HG03571 (cell line): ENCODE results near the gene ITGA7.

Experiments used
- ATAC-seq: cut with Tn5 transposase; IDR thresholded peaks from one replicate; pipeline ENCODE4 v1.9.1; 2021; ENCODE audit not compliant: unreplicated experiment

Gene ITGA7

DNA sequence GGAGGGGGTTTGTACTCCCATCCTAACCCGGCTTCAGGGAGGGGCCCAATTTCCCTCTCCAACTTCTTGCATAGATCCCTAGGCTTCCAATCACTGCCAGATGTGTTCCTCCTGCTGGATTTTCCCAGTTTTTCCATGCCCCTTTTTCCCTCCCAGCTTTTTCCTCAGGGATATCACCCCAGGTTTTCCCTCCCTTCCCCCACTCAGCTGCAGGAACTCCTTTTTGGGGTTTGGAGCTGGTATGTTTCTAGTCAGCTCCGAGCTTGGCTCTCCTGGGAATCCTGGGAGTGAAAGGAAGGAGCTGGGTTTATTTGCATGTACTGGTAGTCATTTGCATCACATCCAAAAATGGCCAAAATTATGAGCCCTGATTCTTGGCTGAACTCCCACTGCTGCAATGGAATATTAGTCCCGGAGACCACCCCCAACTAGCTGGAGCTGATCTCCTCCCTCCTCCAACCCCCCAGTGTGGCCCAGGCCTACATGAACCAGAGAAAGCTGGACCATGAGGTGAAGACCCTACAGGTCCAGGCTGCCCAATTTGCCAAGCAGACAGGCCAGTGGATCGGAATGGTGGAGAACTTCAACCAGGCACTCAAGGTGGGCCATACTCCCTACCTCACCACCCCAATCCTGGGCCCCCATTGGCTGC lies 11.0 kb upstream of the ITGA7 start:
- no peak for ATAC-seq

DNA sequence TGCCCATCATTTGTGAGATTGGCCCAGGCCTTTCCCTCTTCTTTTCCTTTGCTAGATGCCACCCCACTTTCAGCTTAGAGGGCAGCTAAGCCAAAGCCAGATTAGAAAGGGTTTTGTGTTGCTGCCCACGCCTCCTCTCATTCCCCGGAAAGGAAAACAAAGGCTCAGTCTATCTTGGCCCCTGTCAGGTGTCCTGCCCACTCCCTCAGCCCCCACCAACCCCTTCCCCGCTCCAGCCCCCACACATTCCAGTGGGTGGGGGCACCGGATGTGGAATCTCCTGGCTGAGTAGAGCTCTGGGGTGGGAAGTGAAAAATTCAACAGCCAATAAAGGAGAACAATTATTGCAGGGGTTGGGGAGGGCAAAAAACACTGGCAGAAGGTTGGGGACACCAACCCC lies 10.3 kb upstream of the ITGA7 start:
- no peak for ATAC-seq

DNA sequence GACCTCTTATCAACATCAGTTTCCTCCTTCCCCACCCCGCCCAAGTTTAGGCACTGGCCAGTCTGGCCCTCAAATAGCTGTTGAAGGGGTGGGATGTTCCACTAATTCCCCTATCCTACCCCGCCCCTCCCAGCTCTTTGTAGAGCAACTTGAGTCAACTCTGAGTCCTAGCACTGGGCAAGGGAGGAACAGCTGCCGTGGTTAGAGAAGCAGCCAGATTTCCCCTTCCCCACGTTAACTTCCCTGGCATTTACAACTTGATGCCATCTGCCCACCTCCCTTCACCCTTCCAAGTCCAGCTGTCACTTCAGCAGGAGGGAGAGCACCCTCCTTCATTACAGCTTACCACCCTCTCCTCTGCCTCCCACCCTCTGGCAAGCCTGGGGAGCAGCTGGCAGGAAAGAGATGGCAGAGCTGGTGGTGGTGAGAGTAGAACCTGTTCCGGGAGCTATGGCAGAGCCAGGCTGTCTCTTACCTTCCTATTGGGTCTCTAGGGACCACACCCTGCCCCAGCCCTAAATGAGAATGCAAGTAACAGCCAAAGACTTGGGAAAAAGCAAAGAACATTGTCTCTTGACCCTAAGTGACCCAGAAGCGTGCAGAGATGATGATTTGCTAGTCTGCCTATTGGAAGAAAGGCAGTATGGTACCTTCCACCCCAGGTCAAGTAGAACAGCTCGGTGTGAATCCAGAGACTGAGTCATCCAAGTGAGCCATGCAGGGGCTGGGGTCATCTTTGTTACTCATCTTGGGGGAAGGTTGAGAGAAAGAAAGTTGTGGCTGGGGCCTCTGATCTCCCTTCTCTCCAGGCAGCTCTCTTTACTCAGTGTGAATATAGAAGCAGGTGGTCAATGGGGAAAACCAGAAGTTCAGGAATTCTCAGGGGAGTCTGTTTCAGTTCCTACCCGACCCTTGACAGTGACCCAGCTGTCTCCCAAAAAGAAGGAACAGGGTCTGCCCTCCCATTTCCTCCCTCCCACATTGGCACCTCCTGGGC lies 9.6 kb upstream of the ITGA7 start:
- ATAC-seq, result no peak

DNA sequence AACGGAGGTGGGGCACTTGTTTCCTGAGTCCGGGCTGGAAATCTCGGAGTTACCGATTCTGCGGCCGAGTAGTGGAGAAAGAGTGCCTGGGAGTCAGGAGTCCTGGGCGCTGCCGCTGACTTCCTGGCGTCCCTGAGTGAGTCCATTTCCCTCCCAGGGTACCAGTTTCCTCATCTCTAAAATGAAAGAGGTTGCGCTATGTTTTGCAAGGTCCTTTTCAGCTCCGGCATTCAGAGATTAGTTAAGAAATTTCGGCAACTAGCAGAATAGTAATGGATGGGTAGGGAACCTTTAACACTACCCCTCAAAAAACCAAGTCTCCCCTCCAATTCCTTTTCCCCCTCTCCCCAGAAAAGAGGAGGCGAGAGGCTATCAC lies 8.9 kb upstream of the ITGA7 start:
- ATAC-seq, result peak; percentile 33

DNA sequence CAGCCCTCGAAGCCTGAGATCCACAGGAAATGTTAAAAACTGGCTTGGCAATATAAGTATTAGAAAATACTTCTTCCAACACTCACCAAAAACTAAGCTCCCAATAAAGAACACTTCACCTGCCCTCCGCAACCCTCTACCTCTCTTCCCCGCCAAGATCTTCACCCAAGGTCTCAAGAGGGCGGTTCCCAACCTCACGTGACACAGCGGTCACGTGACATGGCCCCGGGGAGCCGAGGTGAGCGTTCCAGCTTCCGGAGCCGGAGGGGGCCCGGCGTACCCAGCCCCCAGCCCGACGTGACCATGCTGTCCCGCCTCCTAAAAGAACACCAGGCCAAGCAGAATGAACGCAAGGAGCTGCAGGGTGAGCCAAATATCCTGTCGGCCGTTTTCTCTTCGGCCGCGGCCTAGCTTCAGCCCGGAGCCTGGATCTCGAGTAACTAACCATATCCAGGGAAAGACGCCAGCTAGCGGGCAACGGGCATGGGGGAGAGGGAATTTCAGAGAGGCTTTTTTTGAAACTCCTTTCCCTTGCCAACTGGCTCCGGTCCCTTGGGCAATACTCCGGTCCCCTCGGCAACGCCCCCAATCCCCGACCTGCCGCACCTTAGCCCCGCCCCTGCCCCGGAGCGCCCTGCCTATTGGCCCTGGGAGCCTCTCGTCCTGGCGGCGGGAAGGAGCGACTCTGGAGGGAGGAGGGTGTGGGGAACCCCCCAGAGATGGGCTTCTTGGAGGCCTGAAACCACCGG lies 8.3 kb upstream of the ITGA7 start, which contains the start of gene BLOC1S1:
Gene BLOC1S1 (plus strand): TSS at position 214 of the 749 bp plus-strand sequence. CDS start 6 bp downstream, at position 220.
- ATAC-seq, result peak; percentile 89

DNA sequence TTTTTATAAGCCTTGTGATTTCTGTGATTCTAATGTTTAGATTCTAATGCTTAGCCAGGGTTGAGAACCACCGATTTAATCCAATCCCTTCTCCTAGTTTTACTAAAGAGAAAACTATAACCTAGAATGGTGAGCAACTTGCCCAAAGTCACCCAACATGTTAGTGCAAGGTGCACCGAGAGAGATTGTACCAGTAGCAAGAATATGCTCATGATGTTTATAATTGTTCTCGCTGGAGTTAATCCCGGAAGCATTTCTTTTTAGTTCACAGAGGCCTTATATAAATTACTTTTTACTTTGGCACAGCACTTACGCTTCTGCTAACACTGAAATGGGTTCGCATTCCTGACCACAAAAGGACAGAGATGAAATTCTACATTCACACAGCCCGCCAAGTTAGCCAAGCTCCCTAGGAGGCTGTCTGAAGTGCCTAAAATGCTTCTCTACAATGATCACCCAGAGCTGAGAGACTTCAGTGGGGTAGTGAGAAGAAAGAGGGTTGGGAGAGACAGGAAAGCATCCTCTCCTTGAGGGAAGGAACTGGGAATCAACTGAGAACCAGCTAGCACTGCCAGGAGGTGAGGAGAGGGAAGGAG lies 7.6 kb upstream of the ITGA7 start:
- no peak for ATAC-seq

DNA sequence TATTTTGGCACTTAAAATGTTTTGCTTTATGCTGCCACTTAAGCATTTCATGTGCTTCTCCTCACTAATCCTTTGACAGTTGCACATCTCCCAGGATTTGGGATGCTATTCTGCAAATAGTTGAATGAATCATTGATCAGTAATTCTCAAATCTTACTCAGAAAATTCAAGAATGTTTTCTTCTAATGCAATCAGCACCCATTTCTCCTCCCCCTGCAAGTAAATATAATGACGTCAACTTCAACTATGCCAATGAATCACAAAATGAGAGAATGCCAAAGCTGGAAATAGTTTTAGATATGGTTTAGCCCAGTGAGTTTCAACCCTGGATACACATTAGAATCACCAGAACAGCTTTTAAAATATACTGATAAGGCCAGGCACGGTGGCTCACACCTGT lies 6.0 kb upstream of the ITGA7 start:
- ATAC-seq, result no peak

DNA sequence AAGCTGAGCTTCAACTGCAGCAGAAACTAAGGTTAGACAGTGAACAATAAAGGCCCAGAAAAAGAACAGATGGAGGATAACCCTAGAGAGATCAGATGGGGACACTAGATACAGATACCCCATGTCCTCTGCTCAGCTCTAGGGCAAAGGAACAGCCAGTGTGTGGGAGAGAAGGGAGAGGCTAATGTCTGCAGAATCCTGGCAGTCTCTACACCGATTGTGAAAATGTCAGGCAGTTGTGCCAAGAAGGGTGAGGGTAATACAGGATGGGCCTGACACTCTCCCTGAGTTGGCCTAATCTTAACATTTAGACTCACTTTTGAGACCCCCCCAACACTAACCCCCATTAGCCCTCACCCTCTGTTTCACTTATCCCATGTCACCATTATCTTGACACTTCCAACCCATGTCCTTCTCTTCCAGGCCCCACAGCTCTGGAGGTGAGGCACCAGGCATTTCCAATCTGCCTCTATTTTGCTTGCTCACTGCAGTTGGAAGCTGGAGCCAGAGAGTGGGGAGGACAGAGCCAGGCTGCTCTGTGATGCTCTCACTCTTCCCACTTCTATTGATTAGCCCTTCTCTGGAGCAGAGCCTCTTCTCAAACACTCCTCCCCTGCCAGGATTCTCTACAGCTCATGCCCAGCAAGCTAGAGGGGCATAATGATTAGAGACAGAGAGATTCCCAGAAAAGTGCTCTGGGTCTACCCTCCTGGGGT lies 5.2 kb upstream of the ITGA7 start:
- ATAC-seq, result no peak

DNA sequence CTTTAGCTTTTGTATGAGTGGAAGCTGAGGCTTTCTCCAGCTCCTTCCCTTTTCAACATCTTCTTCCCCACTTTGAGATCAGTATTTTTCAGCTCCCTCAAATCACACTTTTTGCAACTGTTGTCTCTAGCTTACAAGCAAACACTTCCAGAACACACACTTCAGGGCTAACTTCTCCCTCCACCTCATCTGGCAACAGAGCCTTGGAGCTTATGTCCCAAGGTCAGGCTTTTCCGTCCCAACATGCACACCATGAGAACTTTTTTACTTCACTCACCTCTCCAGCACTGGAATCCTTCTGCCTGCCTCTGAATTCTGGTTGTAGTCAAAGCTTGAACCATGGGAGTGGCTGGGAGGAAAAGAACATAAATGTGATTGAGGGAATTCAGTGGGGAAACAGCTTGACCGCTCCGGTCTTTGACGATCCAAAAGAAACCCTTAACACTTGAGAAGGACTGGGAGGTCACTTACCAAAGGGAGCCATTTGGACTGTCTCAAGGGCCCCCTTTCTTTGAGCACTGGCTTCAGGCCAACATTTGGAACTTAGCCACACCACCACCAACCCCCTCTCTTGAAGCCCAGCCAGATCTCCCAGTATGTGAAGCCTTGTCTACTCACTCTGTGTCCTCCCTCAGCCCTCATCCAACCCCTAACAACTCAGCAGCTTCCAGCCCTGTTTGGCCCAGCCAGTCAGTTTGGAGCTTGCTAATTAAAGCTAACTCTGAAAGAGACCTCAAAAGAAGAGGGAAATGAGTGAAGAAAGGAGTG lies 4.3 kb upstream of the ITGA7 start:
- no peak for ATAC-seq

DNA sequence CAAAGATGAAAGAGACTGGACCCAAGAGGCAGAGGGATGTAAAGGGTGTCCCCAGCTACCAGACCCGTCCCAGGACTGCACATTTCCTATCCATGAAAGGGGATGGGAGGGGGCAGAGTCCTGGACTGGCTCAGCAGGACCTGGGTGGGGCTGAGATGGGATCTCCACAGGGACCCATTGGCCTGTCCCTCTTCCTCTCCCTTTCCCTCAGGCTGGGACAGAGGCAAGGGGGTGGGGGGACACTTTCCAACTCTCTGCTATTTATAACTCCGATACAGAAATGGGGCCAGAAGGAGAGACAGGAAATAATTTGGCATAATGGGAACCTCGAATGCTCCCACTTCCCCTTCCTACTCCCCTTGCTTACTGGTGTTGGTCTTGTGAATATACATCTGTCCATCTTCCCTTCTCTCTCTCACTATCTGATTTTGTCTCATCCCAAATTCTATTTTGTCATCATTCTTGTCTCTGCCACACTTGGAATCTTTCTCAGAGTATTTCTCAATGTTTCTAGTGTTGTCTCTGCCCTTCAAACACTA lies 1.1 kb upstream of the ITGA7 start:
- no peak for ATAC-seq

DNA sequence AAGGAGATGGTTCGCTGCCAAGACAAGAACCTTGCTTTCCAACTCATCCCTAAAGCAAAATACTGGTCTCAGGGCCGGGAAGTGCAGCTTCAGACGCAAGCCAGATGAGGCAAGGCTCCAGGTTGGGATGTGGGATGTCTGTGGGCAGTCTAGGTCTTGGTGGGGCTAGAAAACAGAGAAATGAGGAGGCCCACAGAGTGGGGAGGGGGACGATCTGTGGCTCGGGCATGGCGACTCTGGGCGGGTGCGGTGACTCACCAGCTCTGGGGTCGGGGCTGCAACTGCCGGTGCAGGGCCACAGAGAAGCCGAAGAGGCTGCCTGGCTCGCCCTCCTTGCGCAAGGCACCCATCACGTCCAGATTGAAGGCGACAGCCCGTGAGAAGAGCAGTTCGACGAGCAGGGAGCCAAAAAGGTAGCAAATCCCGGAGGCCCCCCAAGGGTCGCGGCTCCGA lies 459 bp downstream of the ITGA7 start:
- no peak for ATAC-seq

DNA sequence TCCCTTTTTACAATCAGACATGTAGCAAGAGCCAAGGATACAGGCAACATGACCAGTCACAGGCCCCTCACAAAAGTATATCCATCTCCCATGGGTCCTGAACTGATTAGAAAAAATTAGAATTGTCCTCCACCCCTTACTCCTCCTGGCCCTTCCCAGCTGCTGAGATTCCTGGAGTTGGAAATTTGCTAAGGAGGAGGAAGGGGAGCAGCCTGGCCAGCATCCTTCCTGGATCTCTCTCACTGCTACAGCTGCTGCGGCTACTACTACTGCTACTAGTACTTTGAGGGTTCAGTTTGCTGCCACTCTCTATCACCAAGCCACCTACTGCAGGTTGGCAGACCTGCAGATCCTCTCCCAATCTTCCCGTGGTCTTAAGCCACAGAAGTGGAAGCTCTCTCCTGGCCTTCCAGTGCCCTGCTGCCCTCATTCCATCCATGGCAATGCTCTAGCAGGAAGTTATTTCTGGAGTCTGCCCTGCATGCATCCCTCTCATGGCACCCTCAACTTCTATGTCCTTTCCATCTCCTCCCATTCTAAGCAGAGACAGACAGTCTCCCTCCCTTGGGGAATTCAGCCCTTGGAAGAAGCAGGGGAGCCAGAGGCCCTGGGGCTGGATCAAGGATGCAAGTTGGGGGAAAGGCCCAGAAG lies 1.0 kb downstream of the ITGA7 start:
- no peak for ATAC-seq

DNA sequence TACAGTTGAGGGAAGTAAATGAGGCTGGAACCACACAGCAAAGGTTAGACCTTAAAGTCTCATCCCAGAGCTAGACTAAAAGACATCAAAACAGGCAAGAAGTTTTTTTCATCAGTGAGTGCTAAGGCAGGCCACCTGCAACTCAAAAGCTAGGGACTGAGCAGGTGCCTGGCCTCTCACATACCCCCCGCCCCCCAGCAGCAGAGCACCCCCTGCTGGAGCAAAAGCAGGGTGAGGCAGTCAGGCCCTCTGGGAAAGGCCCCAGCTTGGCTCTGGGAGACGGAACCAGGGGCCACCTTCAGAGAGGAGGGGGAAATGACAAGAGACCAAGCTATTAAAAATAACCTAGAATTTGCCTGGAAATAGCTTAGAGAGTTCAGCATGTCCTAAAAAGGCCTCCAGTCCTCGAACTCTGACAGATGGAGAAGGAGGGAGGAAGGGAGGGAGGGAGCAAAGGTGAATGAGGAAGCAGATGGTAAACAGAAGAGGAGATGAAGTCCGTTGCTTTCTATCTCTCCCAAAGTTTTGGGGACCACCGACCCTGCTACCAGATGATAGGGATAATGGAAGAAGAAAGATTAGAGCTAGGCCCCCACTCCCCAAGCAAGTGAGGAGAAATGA lies 1.8 kb downstream of the ITGA7 start:
- no peak for ATAC-seq

DNA sequence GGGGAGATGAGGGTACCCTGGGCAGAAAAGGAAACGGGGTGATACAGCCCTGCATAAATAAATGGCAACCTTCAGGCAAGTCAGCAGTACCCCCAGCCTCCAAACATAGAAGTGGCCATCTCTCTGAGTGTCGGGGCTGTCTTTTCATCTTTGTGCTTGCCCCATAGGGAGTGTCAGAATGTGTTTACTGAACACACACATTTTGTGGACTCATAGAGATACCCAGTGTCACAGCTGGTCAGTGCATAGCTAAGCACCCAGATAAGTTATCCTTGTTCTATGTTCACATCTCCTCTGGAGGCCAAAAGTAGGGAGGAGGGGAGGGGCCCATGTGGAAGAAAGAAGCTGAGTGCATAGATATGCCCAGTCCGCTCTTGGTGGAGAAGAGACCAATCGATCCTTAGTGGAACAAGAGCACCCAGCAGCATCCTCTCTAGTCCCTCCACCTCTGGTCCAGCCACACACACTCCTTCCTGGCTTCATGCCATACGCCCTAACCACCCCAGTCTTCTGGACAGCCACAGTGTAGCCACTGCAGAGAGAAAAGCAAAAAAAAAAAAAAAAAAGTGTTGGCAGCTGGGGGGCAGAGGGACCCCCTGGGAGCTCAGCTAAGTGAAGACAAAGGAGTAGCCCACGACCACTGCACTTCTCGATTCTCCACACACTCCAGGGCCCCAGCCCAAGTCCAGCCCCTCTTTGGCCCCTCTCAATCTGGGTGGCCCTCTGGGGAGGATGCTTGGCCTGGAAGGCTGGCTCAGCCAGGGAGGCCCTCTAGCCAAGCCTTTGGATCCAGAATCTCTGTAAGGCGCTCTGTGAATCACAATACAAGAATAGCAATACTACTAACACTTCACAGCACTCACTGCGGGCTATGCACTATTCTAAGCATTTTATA lies 2.6 kb downstream of the ITGA7 start:
- no peak for ATAC-seq

DNA sequence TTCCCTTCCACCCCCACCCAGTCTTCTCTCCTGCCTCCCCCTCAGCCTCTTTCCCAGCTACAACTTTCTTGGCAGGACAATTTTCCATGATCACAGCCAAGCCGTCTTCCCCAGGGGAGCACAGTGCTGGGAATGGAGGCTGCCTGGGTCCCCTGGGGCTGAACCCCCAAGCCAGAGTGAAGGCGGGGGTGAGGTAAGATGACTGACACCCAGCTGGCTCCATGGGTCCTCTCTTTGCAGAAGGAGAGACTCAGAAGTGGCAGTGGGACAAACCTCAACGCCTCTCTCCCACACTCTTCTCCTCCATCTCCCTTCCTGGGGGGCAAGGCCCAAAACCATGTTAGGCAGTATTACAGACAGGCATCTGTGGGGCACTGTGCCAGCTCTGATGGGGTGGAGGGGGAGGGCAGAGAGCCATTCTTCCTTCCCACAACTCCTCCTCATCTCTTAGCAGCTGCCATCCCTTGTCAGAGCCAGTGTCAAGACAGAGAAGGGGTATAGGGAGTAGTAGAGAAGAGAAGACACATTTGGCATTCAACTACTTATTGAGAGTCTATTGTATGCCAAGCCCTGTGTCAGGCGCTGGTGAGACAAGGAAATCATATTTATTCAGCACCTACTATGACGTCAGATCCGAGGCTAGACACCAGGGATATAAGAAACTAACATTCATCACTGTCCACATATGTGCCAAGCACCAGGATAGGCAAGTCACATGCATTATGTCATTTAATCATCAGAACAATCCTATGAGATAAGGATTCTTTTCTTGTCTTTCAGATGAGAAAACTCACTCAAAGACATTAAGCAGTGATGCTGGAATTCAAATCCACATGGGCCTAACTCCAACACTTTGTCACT lies 3.6 kb downstream of the ITGA7 start:
- no peak for ATAC-seq

DNA sequence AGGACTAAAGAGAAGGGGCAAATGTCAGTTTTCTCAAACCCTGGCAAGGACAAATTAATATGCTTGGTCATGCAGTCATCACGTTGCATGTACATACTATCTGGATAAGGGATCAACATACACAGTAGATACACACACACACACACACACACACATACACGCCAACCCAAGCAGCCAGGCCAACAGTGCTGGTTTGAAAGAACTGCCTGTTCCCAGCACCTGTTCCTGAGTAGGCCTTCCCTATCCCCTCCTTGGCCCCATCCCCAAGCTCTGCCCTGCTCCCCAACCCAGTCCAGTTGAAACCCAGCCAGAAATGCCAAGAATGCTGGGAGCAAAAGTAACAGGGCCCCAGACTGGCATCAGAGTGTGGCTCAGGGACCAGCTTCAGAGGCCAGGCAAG lies 4.4 kb downstream of the ITGA7 start:
- no peak for ATAC-seq
